AG09319 (cell line): ENCODE measurements around the gene SLC30A4.
"Not testable (repeated sequence)": the region's sequence is repeated elsewhere in the genome, so short reads cannot be mapped to it uniquely, and the experiment has no call there.

ENCODE experiments used
- DNase-seq: peaks from one replicate; pipeline ENCODE4 v3.0.0-alpha.2; 2010; ENCODE audit warnings: low read depth; ENCODE audit errors: extremely low read depth
- CTCF ChIP-seq: IDR thresholded peaks from 2 replicates; pipeline ENCODE4 v1.5.1; 2011; ENCODE audit warnings: low read depth, mild to moderate bottlenecking, inconsistent platforms, low read length, moderate library complexity

The SLC30A4 gene

GRCh38 chr15:45534821-45535220, 12.3 kb upstream of the SLC30A4 start:
- DNase-seq, result no peak
- no peak for TF ChIP-seq CTCF

GRCh38 chr15:45532892-45533291, 10.3 kb upstream of the SLC30A4 start:
- DNase-seq, result not testable (repeated sequence)

- TF ChIP-seq CTCF, result no peak
- DNase-seq, result no peak
Observed at GRCh38 chr15:45529613-45530012, 7.1 kb upstream of the SLC30A4 start.

- no peak for TF ChIP-seq CTCF
- DNase-seq, result no peak
Observed at GRCh38 chr15:45527086-45527485, 4.5 kb upstream of the SLC30A4 start.

GRCh38 chr15:45523166-45523460, 558 bp upstream of the SLC30A4 start:
- no peak for TF ChIP-seq CTCF
- no peak for DNase-seq

- no peak for TF ChIP-seq CTCF
- no peak for DNase-seq
Observed at GRCh38 chr15:45521596-45522327, 793 bp downstream of the SLC30A4 start.

GRCh38 chr15:45510758-45511280, 11.7 kb downstream of the SLC30A4 start:
- no peak for DNase-seq
- no peak for TF ChIP-seq CTCF

GRCh38 chr15:45507143-45507542, 15.4 kb downstream of the SLC30A4 start:
- not testable (repeated sequence) for DNase-seq
